Chondrocyte (in vitro differentiated cells): ENCODE data around the gene MAP2. TPM values are rescaled to one million over a fixed set of nuclear protein-coding genes. Genes with fewer than 3 reads are reported as not detected.

Experiments used
- DNase-seq: peaks from one replicate; pipeline ENCODE4 v3.0.0; 2021; ENCODE audit warnings: mixed read lengths, low spot score
- H3K27ac Mint-ChIP-seq: one replicate; pipeline ENCODE4 v1.8.0; 2021; ENCODE audit warnings: mild to moderate bottlenecking, moderate library complexity, mixed read lengths; ENCODE audit not compliant: unreplicated experiment
- H3K27me3 Mint-ChIP-seq: 2 replicates; pipeline ENCODE4 v1.8.0; 2021; ENCODE audit warnings: low read depth, mixed read lengths
- H3K36me3 Mint-ChIP-seq: 2 replicates; pipeline ENCODE4 v1.8.0; 2021; ENCODE audit warnings: low read depth, mixed read lengths
- H3K4me1 Mint-ChIP-seq: 2 replicates; pipeline ENCODE4 v1.8.0; 2021; ENCODE audit warnings: low read depth, mild to moderate bottlenecking, mixed read lengths
- H3K4me3 Mint-ChIP-seq: one replicate; pipeline ENCODE4 v1.8.0; 2021; ENCODE audit warnings: mild to moderate bottlenecking, moderate library complexity, mixed read lengths; ENCODE audit not compliant: unreplicated experiment
- H3K9me3 Mint-ChIP-seq: 2 replicates; pipeline ENCODE4 v1.8.0; 2021; ENCODE audit warnings: low read depth, mixed read lengths
- long read RNA-seq: library from polyadenylated mRNA; stranded (forward); transcript quantifications from one replicate; pipeline ENCODE4 v2.0.0, GENCODE V29; 2021
- total RNA-seq: library from RNA; stranded (reverse); gene quantifications from 3 replicates; pipeline ENCODE4 v1.2.1, GENCODE V29; 2021
- TF ChIP-seq, protein P1 (sequence below): fragments of 200-600 bp; sonication (generic); IDR thresholded peaks from 2 replicates; pipeline ENCODE4 v1.5.0; 2021; ENCODE audit warnings: antibody characterized with exemption, mild to moderate bottlenecking, moderate library complexity

Gene MAP2, protein sequence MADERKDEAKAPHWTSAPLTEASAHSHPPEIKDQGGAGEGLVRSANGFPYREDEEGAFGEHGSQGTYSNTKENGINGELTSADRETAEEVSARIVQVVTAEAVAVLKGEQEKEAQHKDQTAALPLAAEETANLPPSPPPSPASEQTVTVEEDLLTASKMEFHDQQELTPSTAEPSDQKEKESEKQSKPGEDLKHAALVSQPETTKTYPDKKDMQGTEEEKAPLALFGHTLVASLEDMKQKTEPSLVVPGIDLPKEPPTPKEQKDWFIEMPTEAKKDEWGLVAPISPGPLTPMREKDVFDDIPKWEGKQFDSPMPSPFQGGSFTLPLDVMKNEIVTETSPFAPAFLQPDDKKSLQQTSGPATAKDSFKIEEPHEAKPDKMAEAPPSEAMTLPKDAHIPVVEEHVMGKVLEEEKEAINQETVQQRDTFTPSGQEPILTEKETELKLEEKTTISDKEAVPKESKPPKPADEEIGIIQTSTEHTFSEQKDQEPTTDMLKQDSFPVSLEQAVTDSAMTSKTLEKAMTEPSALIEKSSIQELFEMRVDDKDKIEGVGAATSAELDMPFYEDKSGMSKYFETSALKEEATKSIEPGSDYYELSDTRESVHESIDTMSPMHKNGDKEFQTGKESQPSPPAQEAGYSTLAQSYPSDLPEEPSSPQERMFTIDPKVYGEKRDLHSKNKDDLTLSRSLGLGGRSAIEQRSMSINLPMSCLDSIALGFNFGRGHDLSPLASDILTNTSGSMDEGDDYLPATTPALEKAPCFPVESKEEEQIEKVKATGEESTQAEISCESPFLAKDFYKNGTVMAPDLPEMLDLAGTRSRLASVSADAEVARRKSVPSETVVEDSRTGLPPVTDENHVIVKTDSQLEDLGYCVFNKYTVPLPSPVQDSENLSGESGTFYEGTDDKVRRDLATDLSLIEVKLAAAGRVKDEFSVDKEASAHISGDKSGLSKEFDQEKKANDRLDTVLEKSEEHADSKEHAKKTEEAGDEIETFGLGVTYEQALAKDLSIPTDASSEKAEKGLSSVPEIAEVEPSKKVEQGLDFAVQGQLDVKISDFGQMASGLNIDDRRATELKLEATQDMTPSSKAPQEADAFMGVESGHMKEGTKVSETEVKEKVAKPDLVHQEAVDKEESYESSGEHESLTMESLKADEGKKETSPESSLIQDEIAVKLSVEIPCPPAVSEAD (N-terminal part only)
- 12.2 to 16.3 TPM (median 13.9 TPM) in 3 replicates for total RNA-seq
- long read RNA-seq, partial matches to known transcripts: 0 of 11 reads
- long read RNA-seq, other reads (novel, unspliced or antisense): 8 of 11 reads

GRCh38 chr2:209423562-209424198 is at the start of gene MAP2:
Gene MAP2 (plus strand): TSS chr2:209424047. CDS start chr2:209653171, 229,124 bp downstream.
- TF ChIP-seq, protein P1, sequence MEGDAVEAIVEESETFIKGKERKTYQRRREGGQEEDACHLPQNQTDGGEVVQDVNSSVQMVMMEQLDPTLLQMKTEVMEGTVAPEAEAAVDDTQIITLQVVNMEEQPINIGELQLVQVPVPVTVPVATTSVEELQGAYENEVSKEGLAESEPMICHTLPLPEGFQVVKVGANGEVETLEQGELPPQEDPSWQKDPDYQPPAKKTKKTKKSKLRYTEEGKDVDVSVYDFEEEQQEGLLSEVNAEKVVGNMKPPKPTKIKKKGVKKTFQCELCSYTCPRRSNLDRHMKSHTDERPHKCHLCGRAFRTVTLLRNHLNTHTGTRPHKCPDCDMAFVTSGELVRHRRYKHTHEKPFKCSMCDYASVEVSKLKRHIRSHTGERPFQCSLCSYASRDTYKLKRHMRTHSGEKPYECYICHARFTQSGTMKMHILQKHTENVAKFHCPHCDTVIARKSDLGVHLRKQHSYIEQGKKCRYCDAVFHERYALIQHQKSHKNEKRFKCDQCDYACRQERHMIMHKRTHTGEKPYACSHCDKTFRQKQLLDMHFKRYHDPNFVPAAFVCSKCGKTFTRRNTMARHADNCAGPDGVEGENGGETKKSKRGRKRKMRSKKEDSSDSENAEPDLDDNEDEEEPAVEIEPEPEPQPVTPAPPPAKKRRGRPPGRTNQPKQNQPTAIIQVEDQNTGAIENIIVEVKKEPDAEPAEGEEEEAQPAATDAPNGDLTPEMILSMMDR: peak; percentile 94
- Mint-ChIP-seq H3K36me3 (no peaks in the 10 kb centered on the region), H3K27me3 (peaks cover 2% of the 10 kb centered on the region), H3K4me3 (peak within 1 kb of the TSS; percentile 80), H3K9me3 (peaks cover 2% of the 10 kb centered on the region), H3K4me1 (peaks cover 49% of the 10 kb centered on the region), H3K27ac (no peak within 1 kb of the TSS)
- peak; percentile 94 for DNase-seq

- TF ChIP-seq, protein P1: no peak
- H3K9me3 Mint-ChIP-seq: peaks cover 44% of the 10 kb centered on the region
- H3K4me3 Mint-ChIP-seq: no peak overlapping the region
- no peaks in the 10 kb centered on the region for H3K27me3 Mint-ChIP-seq
- no peak overlapping the region for H3K27ac Mint-ChIP-seq
- no peak for DNase-seq
- H3K36me3 Mint-ChIP-seq: no peaks in the 10 kb centered on the region
- H3K4me1 Mint-ChIP-seq: no peaks in the 10 kb centered on the region
Observed at GRCh38 chr2:209376686-209377085, 47.2 kb upstream of the MAP2 start.

- Mint-ChIP-seq H3K27ac (no peak overlapping the region), H3K36me3 (no peaks in the 10 kb centered on the region), H3K27me3 (peaks cover 1% of the 10 kb centered on the region), H3K4me1 (no peaks in the 10 kb centered on the region), H3K9me3 (peaks cover 17% of the 10 kb centered on the region), H3K4me3 (no peak overlapping the region)
- DNase-seq: no peak
- TF ChIP-seq, protein P1: no peak
Observed at GRCh38 chr2:209380293-209380692, 43.6 kb upstream of the MAP2 start.

DNA sequence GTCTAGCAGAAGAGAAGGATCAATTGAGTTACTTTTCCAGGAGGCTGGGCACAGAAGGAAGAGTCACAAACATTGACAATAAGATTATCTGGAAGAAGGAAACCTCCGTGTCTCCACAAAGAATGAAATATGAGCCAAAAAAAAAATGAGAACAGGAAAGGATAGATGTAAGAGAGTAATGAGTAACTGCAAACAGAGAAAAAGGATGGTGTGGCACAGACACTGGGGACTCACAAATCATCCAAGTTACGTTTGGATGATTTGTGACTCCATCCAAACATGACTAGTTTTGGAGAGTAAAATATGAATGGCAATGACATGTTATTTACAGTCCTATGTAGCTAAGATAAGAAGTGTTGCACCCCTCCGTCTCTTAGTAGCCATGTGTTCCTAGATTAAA is 42.8 kb upstream of the MAP2 start:
- H3K9me3 Mint-ChIP-seq: peaks cover 9% of the 10 kb centered on the region
- TF ChIP-seq, protein P1: no peak

More for the DNA sequence above, 42.8 kb upstream of the MAP2 start:
- Mint-ChIP-seq H3K36me3 (no peaks in the 10 kb centered on the region), H3K27me3 (peaks cover 5% of the 10 kb centered on the region), H3K4me1 (no peaks in the 10 kb centered on the region), H3K4me3 (no peak overlapping the region), H3K27ac (no peak overlapping the region)
- DNase-seq: no peak
